ENCODE results near the gene ALK. TPM values are rescaled to one million over a fixed set of nuclear protein-coding genes. Genes with fewer than 3 reads are reported as not detected.

Gene ALK
- total RNA-seq, 1 experiment from 2014 or later, result not detected

DNA sequence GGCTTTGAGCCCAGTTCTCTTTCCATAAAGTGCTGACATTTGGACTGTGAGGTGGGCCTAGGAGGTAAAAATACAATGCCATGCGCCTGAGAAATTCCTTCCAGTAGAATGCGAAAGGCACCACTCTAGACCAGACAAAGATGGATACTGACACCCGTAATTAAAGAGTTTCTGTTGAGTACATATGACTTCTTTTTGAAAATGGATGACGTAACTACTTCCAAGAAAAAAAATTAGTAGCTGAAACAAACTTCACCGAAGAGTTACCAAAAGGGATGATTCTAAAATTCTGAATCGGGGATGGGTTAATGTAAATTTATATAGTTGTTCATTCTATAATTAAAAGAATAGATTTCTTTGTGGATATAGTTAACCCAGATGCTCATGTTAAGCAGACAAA is 146.8 kb downstream of the ALK start:
- H2BK20ac ChIP-seq (ENCODE audit: low read depth, low read length, poor library complexity, severe bottlenecking), result no peak overlapping the region
- Mint-ChIP-seq H3K4me3 (no peak overlapping the region), H3K36me3 (ENCODE audit: insufficient read depth in 1 of 3, low read depth in 3 of 3) (no peaks in the 10 kb centered on the region), H3K27me3 (ENCODE audit: low read depth) (no peaks in the 10 kb centered on the region), H3K4me1 (peaks cover 8 to 10% of the 10 kb centered on the region in 2 experiments), H3K27ac (no peak overlapping the region), H3K9me3 (no peaks in the 10 kb centered on the region)
- H3T11ph ChIP-seq (ENCODE audit: low read length), result no peak overlapping the region
- H4K20me1 ChIP-seq (ENCODE audit: control insufficient read depth, insufficient read depth, insufficient read length), result no peaks in the 10 kb centered on the region
- H3K56ac ChIP-seq (ENCODE audit: insufficient read length, low read depth, low read length), result no peak overlapping the region
- H3K23ac ChIP-seq (ENCODE audit: insufficient read length, low read depth, low read length), result no peak overlapping the region
- H3K4me2 ChIP-seq (ENCODE audit: insufficient read depth, insufficient read length, low read length), result no peak overlapping the region
- H3K79me2 ChIP-seq (ENCODE audit: insufficient read depth, low read length), result no peaks in the 10 kb centered on the region
- no peak overlapping the region for H4K8ac ChIP-seq (replicated peaks; ENCODE audit: insufficient read length, low read depth, low read length)
- no peaks in the 10 kb centered on the region for H3K27me3 ChIP-seq (ENCODE audit: insufficient read depth, low read length)
- H4K91ac ChIP-seq (ENCODE audit: insufficient read length, low read depth, low read length), result no peak overlapping the region
- H3K79me1 ChIP-seq (ENCODE audit: insufficient read depth, low read depth, low read length, poor library complexity, severe bottlenecking), result no peaks in the 10 kb centered on the region
- no peak overlapping the region for H3K9ac ChIP-seq (ENCODE audit: extremely low read depth, insufficient read length, low read length)
- H3K9me3 ChIP-seq (ENCODE audit: control insufficient read depth, low read depth, low read length), result no peaks in the 10 kb centered on the region
- H4K5ac ChIP-seq (ENCODE audit: insufficient read length, low read depth, low read length), result no peak overlapping the region
- WGBS (ENCODE audit: extremely low coverage, insufficient read length, low lambda C conversion rate), result no CpG with 5 or more reads among the region's 6 CpGs
- no peak overlapping the region for H2AK5ac ChIP-seq (ENCODE audit: insufficient read length, low read length)
- DNase-seq, result no peak
- no peak for TF ChIP-seq CTCF (conservative IDR thresholded peaks at IDR 0.05)
- H2BK5ac ChIP-seq (ENCODE audit: insufficient read length, low read length), result no peak overlapping the region
- no peak overlapping the region for H2BK15ac ChIP-seq (ENCODE audit: low read depth, low read length)
- no peak overlapping the region for H2AFZ ChIP-seq (ENCODE audit: low read length)
- no peak overlapping the region for H3K27ac ChIP-seq (ENCODE audit: insufficient read length, low read depth, low read length)
- H3K4ac ChIP-seq (ENCODE audit: low read depth, low read length), result no peak overlapping the region
- no peak overlapping the region for H2BK120ac ChIP-seq (ENCODE audit: low read depth, low read length, poor library complexity, severe bottlenecking)
- H3K18ac ChIP-seq (ENCODE audit: insufficient read length, low read depth, low read length), result no peak overlapping the region
- H3K23me2 ChIP-seq (ENCODE audit: insufficient read length, low read depth, low read length, poor library complexity, severe bottlenecking), result no peaks in the 10 kb centered on the region
- H3K4me1 ChIP-seq (ENCODE audit: insufficient read depth, low read length), result no peaks in the 10 kb centered on the region
- no peak overlapping the region for H2BK12ac ChIP-seq (ENCODE audit: insufficient read length, low read depth, low read length)
- no peak overlapping the region for H3K14ac ChIP-seq (ENCODE audit: insufficient read depth, low read length)
